ENCODE measurements around the gene RAB21.
"Not testable (repeated sequence)": the region's sequence is repeated elsewhere in the genome, so short reads cannot be mapped to it uniquely, and the experiment has no call there.

The RAB21 gene

GRCh38 chr12:71755146-71755892 is 656 bp downstream of the RAB21 start:
- peak in 1 of 2 experiments; percentile 49 for DNase-seq

GRCh38 chr12:71756054-71756690 is 1.5 kb downstream of the RAB21 start:
- no peak for DNase-seq

GRCh38 chr12:71759941-71760340 is 5.3 kb downstream of the RAB21 start:
- DNase-seq, result no peak

- DNase-seq, result no peak
These were observed 5.8 kb downstream of the RAB21 start for GRCh38 chr12:71760471-71760870.

- not testable (repeated sequence) for DNase-seq
These were observed 6.7 kb downstream of the RAB21 start for GRCh38 chr12:71761354-71761753.

- no peak for DNase-seq
These were observed 9.2 kb downstream of the RAB21 start for GRCh38 chr12:71763677-71764379.

GRCh38 chr12:71764587-71765321 is 10.1 kb downstream of the RAB21 start:
- DNase-seq, result no peak

GRCh38 chr12:71766202-71766601 is 11.5 kb downstream of the RAB21 start:
- no peak for DNase-seq

GRCh38 chr12:71767183-71767582 is 12.5 kb downstream of the RAB21 start:
- no peak for DNase-seq

- no peak for DNase-seq
These were observed 14.2 kb downstream of the RAB21 start for GRCh38 chr12:71768900-71769299.

- DNase-seq, result no peak
These were observed 16.4 kb downstream of the RAB21 start for GRCh38 chr12:71771069-71771468.

GRCh38 chr12:71772735-71773134 is 18.1 kb downstream of the RAB21 start:
- no peak for DNase-seq

GRCh38 chr12:71780237-71780822 is 25.7 kb downstream of the RAB21 start:
- DNase-seq, result peak in 1 of 2 experiments; percentile 35

GRCh38 chr12:71782017-71782416 is 27.4 kb downstream of the RAB21 start:
- no peak for DNase-seq

GRCh38 chr12:71786829-71787228 is 32.2 kb downstream of the RAB21 start:
- DNase-seq, result no peak

- DNase-seq, result no peak
These were observed 32.9 kb downstream of the RAB21 start for GRCh38 chr12:71787580-71787979.

- DNase-seq, result no peak
These were observed 35.7 kb downstream of the RAB21 start for GRCh38 chr12:71790331-71790730.

GRCh38 chr12:71791473-71792150 is 36.9 kb downstream of the RAB21 start:
- no peak for DNase-seq

GRCh38 chr12:71792599-71792998 is 37.9 kb downstream of the RAB21 start:
- DNase-seq, result no peak

- no peak for DNase-seq
These were observed 41.2 kb downstream of the RAB21 start for GRCh38 chr12:71795901-71796300.

GRCh38 chr12:71797531-71797930 is 42.9 kb downstream of the RAB21 start:
- no peak for DNase-seq

- DNase-seq, result peak in 1 of 2 experiments; percentile 11
These were observed 44.4 kb downstream of the RAB21 start for GRCh38 chr12:71799106-71799505.
